K562 (cell line): ENCODE data around the gene HBB. TPM values are rescaled to one million over a fixed set of nuclear protein-coding genes. Genes with fewer than 3 reads are reported as not detected.

Experiments
- ATAC-seq: fragments of 200-7000 bp; cut with Tn5 transposase; 3 replicates; pipeline ENCODE4 v1.9.1; 2020; ENCODE audit warnings: moderate library complexity
- BruUV-seq: library from RNA; stranded (reverse); fragments of 400-500 nt; replicated peaks from 2 replicates; lab custom pipeline; 2021; lab: Mats Ljungman, UMichigan
- CTCF ChIA-PET: fragments of 300-600 bp; formaldehyde crosslinking; extraction: SDS; loops from one replicate; lab custom pipeline; 2021; ENCODE audit warnings: low intra/inter-chr PET ratio; lab: Yijun Ruan, JAX
- POLR2A ChIA-PET: fragments of 300-600, 350-650 bp; sonication (Branson Sonifier 250); formaldehyde crosslinking; extraction: SDS; loops from one replicate; lab custom pipeline; 2021; ENCODE audit warnings: antibody characterized with exemption, inconsistent platforms; lab: Yijun Ruan, JAX
- DNase-seq, 4 experiments: peaks; one replicate each; pipeline versions ENCODE4 v3.0.0 to v3.0.0-alpha.2; 2011 to 2018; ENCODE audit warnings: low spot score in 3 of 4, mixed read lengths in 3 of 4; ENCODE audit errors: extremely low read depth in 1 of 4
- FAIRE-seq: peaks from 2 replicates; lab custom pipeline; 2011; peaks lifted over from hg19 to GRCh38; lab: Jason Lieb, UNC
- H2AFZ ChIP-seq: 2 replicates; pipeline ENCODE4 v1.6.0; 2011; ENCODE audit warnings: low read depth, low read length, control low read depth, inconsistent platforms
- H3K27ac ChIP-seq: fragments of 200-600 bp; 3 replicates; pipeline ENCODE4 v1.8.0; 2011; ENCODE audit warnings: low read depth, mild to moderate bottlenecking, control low read depth, inconsistent platforms, low read length, moderate library complexity, mixed read lengths; ENCODE audit errors: extremely low read depth
- H3K27me3 ChIP-seq, 2 experiments: fragments of 300-600 bp in 1 of 2; 2 replicates in 1 of 2; 3 replicates in 1 of 2; pipeline versions ENCODE4 v1.6.0 to v1.8.0; 2011; ENCODE audit warnings: inconsistent platforms in 2 of 2, low read length in 2 of 2, mild to moderate bottlenecking in 1 of 2, mixed read lengths in 1 of 2, moderate library complexity in 1 of 2; ENCODE audit not compliant: control insufficient read depth in 2 of 2, insufficient read depth in 2 of 2
- H3K36me3 ChIP-seq: fragments of 300-600 bp; 3 replicates; pipeline ENCODE4 v1.8.0; 2011; ENCODE audit warnings: mild to moderate bottlenecking, low read length, inconsistent platforms; ENCODE audit not compliant: control insufficient read depth, insufficient read depth
- H3K4me1 ChIP-seq, 2 experiments: fragments of 200-600 bp in 1 of 2; replicated peaks in 1 of 2; 2 replicates in 1 of 2; 3 replicates in 1 of 2; pipeline versions ENCODE4 v1.5.1 to v1.8.0; 2011; ENCODE audit warnings: inconsistent platforms in 2 of 2, low read length in 2 of 2, mild to moderate bottlenecking in 1 of 2, mixed read lengths in 1 of 2, moderate library complexity in 1 of 2; ENCODE audit not compliant: control insufficient read depth in 2 of 2, insufficient read depth in 2 of 2
- H3K4me2 ChIP-seq: 2 replicates; pipeline ENCODE4 v1.6.1; 2011; ENCODE audit warnings: low read length, control low read depth, inconsistent platforms, mixed read lengths; ENCODE audit not compliant: insufficient read depth
- H3K4me3 ChIP-seq: fragments of 200-600 bp; sonication (generic), shearing (Covaris generic); 2 replicates; pipeline ENCODE4 v1.5.1; 2016; ENCODE audit warnings: control low read depth, inconsistent platforms
- H3K79me2 ChIP-seq: fragments of 200-600 bp; 3 replicates; pipeline ENCODE4 v1.8.0; 2011; ENCODE audit warnings: low read length, inconsistent platforms; ENCODE audit not compliant: control insufficient read depth, insufficient read depth
- H3K9ac ChIP-seq, 2 experiments: 2 replicates each; pipeline versions ENCODE4 v1.6.0 to v1.6.1; 2011; ENCODE audit warnings: low read depth in 2 of 2, low read length in 2 of 2, control low read depth in 1 of 2, inconsistent platforms in 1 of 2, mild to moderate bottlenecking in 1 of 2, mixed read lengths in 1 of 2; ENCODE audit not compliant: insufficient read depth in 1 of 2
- H3K9me1 ChIP-seq: one replicate; pipeline ENCODE4 v1.6.0; 2011; ENCODE audit warnings: inconsistent platforms, mild to moderate bottlenecking, low read length, moderate library complexity; ENCODE audit not compliant: control insufficient read depth, insufficient read depth
- H3K9me3 ChIP-seq: replicated peaks from 2 replicates; pipeline ENCODE4 v1.5.1; 2011; ENCODE audit warnings: low read depth, low read length, inconsistent platforms; ENCODE audit not compliant: control insufficient read depth, insufficient read depth
- H4K20me1 ChIP-seq: replicated peaks from 2 replicates; pipeline ENCODE4 v1.6.1; 2011; ENCODE audit warnings: low read length, inconsistent platforms, mixed read lengths; ENCODE audit not compliant: control insufficient read depth, insufficient read depth
- HDAC8 ChIP-seq: fragments of 450-650 bp; IDR thresholded peaks from 2 replicates; pipeline ENCODE4 v1.6.1; 2016; ENCODE audit warnings: mild to moderate bottlenecking, missing genetic modification characterization, moderate library complexity, missing compliant biosample characterization
- NCOR1 ChIP-seq: fragments of 450-650 bp; IDR thresholded peaks from 2 replicates; pipeline ENCODE4 v1.6.1; 2016; ENCODE audit warnings: mild to moderate bottlenecking, moderate library complexity
- RCOR1 ChIP-seq, 2 experiments: IDR thresholded peaks; 2 replicates each; pipeline ENCODE4 v1.6.1; 2012; ENCODE audit warnings: low read depth in 2 of 2, low read length in 2 of 2, borderline replicate concordance in 1 of 2, improper control_type of control experiment in 1 of 2
- TAF15 ChIP-seq: fragments of 200-400 bp; formaldehyde crosslinking; IDR thresholded peaks from 2 replicates; pipeline ENCODE4 v1.6.1; 2017; ENCODE audit warnings: mild to moderate bottlenecking, low read depth, low read length, moderate library complexity
- TBL1XR1 ChIP-seq, 2 experiments: IDR thresholded peaks; 2 replicates each; pipeline ENCODE4 v1.6.1; 2012; ENCODE audit warnings: improper control_type of control experiment in 2 of 2, low read length in 2 of 2, mild to moderate bottlenecking in 1 of 2
- WGBS: fragments of 100-300 bp; shearing (Covaris generic); methylation state at CpG from one replicate; pipeline ENCODE4 v1.1.6; 2016; ENCODE audit warnings: low coverage, mixed read lengths; ENCODE audit not compliant: insufficient coverage; ENCODE audit errors: missing lambda C conversion rate; 5-methylcytosine and 5-hydroxymethylcytosine counted together
- in situ Hi-C: fragments of 300-500 bp; cut with MboI; formaldehyde crosslinking; loops from 4 replicates; pipeline ENCODE4 v1.15.0; 2018; ENCODE audit warnings: inconsistent platforms, mixed read lengths
- intact Hi-C: fragments of 100-400 bp; cut with micrococcal nuclease; formaldehyde crosslinking; loops from 2 replicates; pipeline ENCODE4 v1.14.2; 2022
- polyA plus RNA-seq, 8 experiments: library from polyadenylated mRNA; depleted of rRNA in 4 of 8; stranded (reverse) in 5 of 8; unstranded in 3 of 8; fragments of >200 nt; fragmentation: Nextera tagmentation in 2 of 8; fragmentation: Illumina TruSeq in 1 of 8; extraction: Ambion mirVana in 2 of 8; extraction: Trizol in 1 of 8; gene quantifications; 2 replicates each; pipeline versions ENCODE4 v1.2.1 to v1.2.3, GENCODE V29; 2011 to 2014; ENCODE audit warnings: inconsistent platforms in 1 of 8, missing spikeins in 1 of 8
- total RNA-seq, 7 experiments: library from RNA; depleted of rRNA in 6 of 7; stranded (reverse); fragments of >200 nt in 6 of 7; fragmentation: Illumina TruSeq in 2 of 7; extraction: Trizol in 2 of 7; gene quantifications; 2 replicates each; pipeline versions ENCODE4 v1.2.1 to v1.2.3, GENCODE V29; 2011 to 2021; ENCODE audit warnings: low replicate concordance in 1 of 7
- TF ChIP-seq, protein P1 (sequence below), 2 experiments: fragments of 450-650 bp; formaldehyde crosslinking in 1 of 2; IDR thresholded peaks; 2 replicates each; pipeline versions ENCODE4 v1.4.0 to v1.6.1; 2014 to 2020; ENCODE audit warnings: mild to moderate bottlenecking in 2 of 2, borderline replicate concordance in 1 of 2, low read depth in 1 of 2

HBB gene
- total and polyA plus RNA-seq, 9 of the 15 experiments (the other 6 are each of a cell fraction or from before 2014, with no cell fraction given): 0.33 to 3.4 (median 1.2) TPM; not detected in 2

GRCh38 chr11:5224538-5225479 is 2.1 kb downstream of the HBB start:
- POLR2A ChIA-PET: interaction anchor here (0.5 to 1.3 kb wide), 7 partner anchors 11 to 1354 kb away, joined by 3 to 8 read pairs (median 3); no protein-coding TSS in a partner anchor
- Histone ChIP-seq H3K4me3 (no peak overlapping the region), H3K79me2 (no peaks in the 10 kb centered on the region), H3K27me3 (no peaks in the 10 kb centered on the region), H3K4me1 (peaks cover 9 to 17% of the 10 kb centered on the region in 2 experiments; a peak in 4 of 5 replicates), H3K4me2 (peak overlapping the region; percentile 75), H3K9me3 (no peaks in the 10 kb centered on the region), H2AFZ (peak overlapping the region; percentile 95), H3K9ac (peak overlapping the region; percentile 52 to 62; a peak in 3 of 4 replicates), H3K27ac (peak overlapping the region; percentile 79), H3K9me1 (no peaks in the 10 kb centered on the region), H3K36me3 (no peaks in the 10 kb centered on the region), H4K20me1 (no peaks in the 10 kb centered on the region)
- 3% methylated on average over 6 of the region's 6 CpGs for WGBS
- DNase-seq (peak; percentile 36 to 69 (median 52)), ATAC-seq (peak; percentile 82), FAIRE-seq (peak; percentile 35)
- intact Hi-C loops (no loop called here), in situ Hi-C loops (no loop called here)
- no TSS peak for BruUV-seq
- CTCF ChIA-PET: no interaction called here
- peak in 1 of 2 experiments; percentile 12; a peak in 1 of 4 replicates for TF ChIP-seq RCOR1 (IDR thresholded peaks at IDR 0.05; ENCODE audit: borderline replicate concordance in 1 of 2, low read depth in 2 of 2, low read length in 2 of 2)
- TF ChIP-seq TBL1XR1 (IDR thresholded peaks at IDR 0.05; ENCODE audit: low read length in 2 of 2): no peak
- no peak for TF ChIP-seq TAF15
- no peak for TF ChIP-seq HDAC8 (tag)
- peak; percentile 43; the same call in 1 of the 2 replicates for TF ChIP-seq NCOR1
- TF ChIP-seq, protein P1, sequence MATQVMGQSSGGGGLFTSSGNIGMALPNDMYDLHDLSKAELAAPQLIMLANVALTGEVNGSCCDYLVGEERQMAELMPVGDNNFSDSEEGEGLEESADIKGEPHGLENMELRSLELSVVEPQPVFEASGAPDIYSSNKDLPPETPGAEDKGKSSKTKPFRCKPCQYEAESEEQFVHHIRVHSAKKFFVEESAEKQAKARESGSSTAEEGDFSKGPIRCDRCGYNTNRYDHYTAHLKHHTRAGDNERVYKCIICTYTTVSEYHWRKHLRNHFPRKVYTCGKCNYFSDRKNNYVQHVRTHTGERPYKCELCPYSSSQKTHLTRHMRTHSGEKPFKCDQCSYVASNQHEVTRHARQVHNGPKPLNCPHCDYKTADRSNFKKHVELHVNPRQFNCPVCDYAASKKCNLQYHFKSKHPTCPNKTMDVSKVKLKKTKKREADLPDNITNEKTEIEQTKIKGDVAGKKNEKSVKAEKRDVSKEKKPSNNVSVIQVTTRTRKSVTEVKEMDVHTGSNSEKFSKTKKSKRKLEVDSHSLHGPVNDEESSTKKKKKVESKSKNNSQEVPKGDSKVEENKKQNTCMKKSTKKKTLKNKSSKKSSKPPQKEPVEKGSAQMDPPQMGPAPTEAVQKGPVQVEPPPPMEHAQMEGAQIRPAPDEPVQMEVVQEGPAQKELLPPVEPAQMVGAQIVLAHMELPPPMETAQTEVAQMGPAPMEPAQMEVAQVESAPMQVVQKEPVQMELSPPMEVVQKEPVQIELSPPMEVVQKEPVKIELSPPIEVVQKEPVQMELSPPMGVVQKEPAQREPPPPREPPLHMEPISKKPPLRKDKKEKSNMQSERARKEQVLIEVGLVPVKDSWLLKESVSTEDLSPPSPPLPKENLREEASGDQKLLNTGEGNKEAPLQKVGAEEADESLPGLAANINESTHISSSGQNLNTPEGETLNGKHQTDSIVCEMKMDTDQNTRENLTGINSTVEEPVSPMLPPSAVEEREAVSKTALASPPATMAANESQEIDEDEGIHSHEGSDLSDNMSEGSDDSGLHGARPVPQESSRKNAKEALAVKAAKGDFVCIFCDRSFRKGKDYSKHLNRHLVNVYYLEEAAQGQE (IDR thresholded peaks at IDR 0.05; ENCODE audit: borderline replicate concordance): no peak
- TF ChIP-seq, protein P1 (CRISPR knock-in tag; IDR thresholded peaks at IDR 0.05; ENCODE audit: low read depth): no peak
